Trophoblast cell (in vitro differentiated cells and primary cell): Measurements from ENCODE around the gene RBM15B.
"Not testable (repeated sequence)": the region's sequence is repeated elsewhere in the genome, so short reads cannot be mapped to it uniquely, and the experiment has no call there.

Experiments
- DNase-seq, 2 donors: peaks; one replicate each; pipeline ENCODE4 v3.0.0-alpha.2; 2016
- H2AFZ ChIP-seq: 2 replicates; pipeline ENCODE4 v1.6.1; 2013; ENCODE audit warnings: low read length, moderate library complexity, mild to moderate bottlenecking; ENCODE audit not compliant: insufficient read depth, poor library complexity
- H2AK5ac ChIP-seq: 2 replicates; pipeline ENCODE4 v1.6.1; 2013; ENCODE audit warnings: mild to moderate bottlenecking, low read length
- H2BK120ac ChIP-seq: 2 replicates; pipeline ENCODE4 v1.6.1; 2013; ENCODE audit warnings: low read length, mild to moderate bottlenecking, moderate library complexity; ENCODE audit not compliant: insufficient read depth, poor library complexity
- H2BK12ac ChIP-seq: 2 replicates; pipeline ENCODE4 v1.6.1; 2013; ENCODE audit warnings: mild to moderate bottlenecking, low read length, moderate library complexity
- H2BK5ac ChIP-seq: 2 replicates; pipeline ENCODE4 v1.6.1; 2013; ENCODE audit warnings: low read length, low read depth, moderate library complexity, mild to moderate bottlenecking; ENCODE audit not compliant: poor library complexity
- H3K14ac ChIP-seq: 2 replicates; pipeline ENCODE4 v1.6.1; 2013; ENCODE audit warnings: mild to moderate bottlenecking, low read length
- H3K18ac ChIP-seq: 2 replicates; pipeline ENCODE4 v1.6.1; 2013; ENCODE audit warnings: mild to moderate bottlenecking, low read length
- H3K23ac ChIP-seq: 2 replicates; pipeline ENCODE4 v1.6.1; 2013; ENCODE audit warnings: low read length
- H3K27ac ChIP-seq: 2 replicates; pipeline ENCODE4 v1.5.1; 2013; ENCODE audit warnings: low read depth, mild to moderate bottlenecking, inconsistent platforms, low read length, moderate library complexity
- H3K27me3 ChIP-seq: 2 replicates; pipeline ENCODE4 v1.6.1; 2013; ENCODE audit warnings: inconsistent platforms, mild to moderate bottlenecking, low read length, moderate library complexity; ENCODE audit not compliant: insufficient read depth
- H3K36me3 ChIP-seq, 2 experiments: 1 replicate in 1 of 2; 2 replicates in 1 of 2; pipeline ENCODE4 v1.6.1; 2013; ENCODE audit warnings: low read length in 2 of 2, mild to moderate bottlenecking in 2 of 2, moderate library complexity in 1 of 2; ENCODE audit not compliant: insufficient read depth in 2 of 2, control insufficient read depth in 1 of 2
- H3K4ac ChIP-seq: 2 replicates; pipeline ENCODE4 v1.6.1; 2013; ENCODE audit warnings: low read depth, mild to moderate bottlenecking, low read length, moderate library complexity
- H3K4me1 ChIP-seq, 2 experiments: 1 replicate in 1 of 2; 2 replicates in 1 of 2; pipeline ENCODE4 v1.6.1; 2013; ENCODE audit warnings: low read length in 2 of 2, mild to moderate bottlenecking in 2 of 2, moderate library complexity in 1 of 2; ENCODE audit not compliant: insufficient read depth in 2 of 2, control insufficient read depth in 1 of 2
- H3K4me2 ChIP-seq: 2 replicates; pipeline ENCODE4 v1.6.1; 2013; ENCODE audit warnings: inconsistent platforms, mild to moderate bottlenecking, low read length, moderate library complexity
- H3K4me3 ChIP-seq: 2 replicates; pipeline ENCODE4 v1.5.1; 2013; ENCODE audit warnings: mild to moderate bottlenecking, low read depth, low read length, inconsistent platforms
- H3K79me1 ChIP-seq: one replicate; pipeline ENCODE4 v1.6.1; 2013; ENCODE audit warnings: low read length
- H3K79me2 ChIP-seq: 2 replicates; pipeline ENCODE4 v1.6.1; 2013; ENCODE audit warnings: low read length, mild to moderate bottlenecking; ENCODE audit not compliant: control insufficient read depth, insufficient read depth, poor library complexity
- H3K9ac ChIP-seq: 2 replicates; pipeline ENCODE4 v1.6.1; 2013; ENCODE audit warnings: mild to moderate bottlenecking, low read length
- H3K9me3 ChIP-seq: 2 replicates; pipeline ENCODE4 v1.6.1; 2013; ENCODE audit warnings: low read depth, mild to moderate bottlenecking, control low read depth, inconsistent platforms, low read length; ENCODE audit not compliant: insufficient read depth
- H4K12ac ChIP-seq: 2 replicates; pipeline ENCODE4 v1.6.1; 2013; ENCODE audit warnings: low read depth, mild to moderate bottlenecking, low read length, moderate library complexity
- H4K8ac ChIP-seq: 2 replicates; pipeline ENCODE4 v1.6.1; 2013; ENCODE audit warnings: low read depth, mild to moderate bottlenecking, low read length, moderate library complexity
- H4K91ac ChIP-seq: one replicate; pipeline ENCODE4 v1.6.1; 2013; ENCODE audit warnings: low read depth, mild to moderate bottlenecking, low read length, moderate library complexity
- WGBS: extraction: QIAGEN DNeasy Blood & Tissue Kit; methylation state at CpG from one replicate; pipeline ENCODE4 v1.1.7; 2013; ENCODE audit warnings: missing lambda C conversion rate; ENCODE audit not compliant: insufficient read length, insufficient coverage; ENCODE audit errors: extremely low coverage; 5-methylcytosine and 5-hydroxymethylcytosine counted together

RBM15B gene

DNA sequence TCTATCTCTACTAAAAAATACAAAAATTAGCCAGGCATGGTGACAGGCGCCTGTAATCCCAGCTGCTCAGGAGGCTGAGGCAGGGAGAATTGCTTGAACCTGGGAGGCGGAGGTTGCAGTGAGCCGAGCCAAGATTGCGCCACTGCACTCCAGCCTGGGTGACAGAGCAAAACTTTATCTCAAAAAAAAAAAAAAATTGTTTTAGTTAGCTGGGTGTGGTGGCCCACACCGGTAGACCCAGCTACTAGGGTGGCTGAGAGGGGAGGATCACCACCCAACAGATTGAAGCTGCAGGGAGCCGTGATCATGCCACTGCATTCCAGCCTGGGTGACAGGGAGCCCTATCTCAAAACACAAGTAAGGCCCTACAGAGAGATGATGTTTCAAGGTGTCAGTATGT, 3.8 kb upstream of the RBM15B start:
- not testable (repeated sequence) for H2AK5ac ChIP-seq, H3K14ac ChIP-seq, H4K8ac ChIP-seq, H2AFZ ChIP-seq, H3K4me3 ChIP-seq, H4K12ac ChIP-seq, H3K23ac ChIP-seq, H3K9me3 ChIP-seq, H4K91ac ChIP-seq, H3K9ac ChIP-seq, H2BK12ac ChIP-seq, H3K18ac ChIP-seq, H3K4ac ChIP-seq, H2BK5ac ChIP-seq, H3K27ac ChIP-seq, H3K27me3 ChIP-seq, DNase-seq, H2BK120ac ChIP-seq
- H3K4me1 ChIP-seq, result peaks cover 22 to 40% of the 10 kb centered on the region in 2 experiments
- H3K79me2 ChIP-seq, result peaks cover 30% of the 10 kb centered on the region
- peaks cover 22% of the 10 kb centered on the region for H3K79me1 ChIP-seq
- peaks cover 21 to 30% of the 10 kb centered on the region in 2 experiments for H3K36me3 ChIP-seq
- WGBS, result no CpG with 5 or more reads among the region's 6 CpGs
- peak overlapping the region; percentile 14 for H3K4me2 ChIP-seq

DNA sequence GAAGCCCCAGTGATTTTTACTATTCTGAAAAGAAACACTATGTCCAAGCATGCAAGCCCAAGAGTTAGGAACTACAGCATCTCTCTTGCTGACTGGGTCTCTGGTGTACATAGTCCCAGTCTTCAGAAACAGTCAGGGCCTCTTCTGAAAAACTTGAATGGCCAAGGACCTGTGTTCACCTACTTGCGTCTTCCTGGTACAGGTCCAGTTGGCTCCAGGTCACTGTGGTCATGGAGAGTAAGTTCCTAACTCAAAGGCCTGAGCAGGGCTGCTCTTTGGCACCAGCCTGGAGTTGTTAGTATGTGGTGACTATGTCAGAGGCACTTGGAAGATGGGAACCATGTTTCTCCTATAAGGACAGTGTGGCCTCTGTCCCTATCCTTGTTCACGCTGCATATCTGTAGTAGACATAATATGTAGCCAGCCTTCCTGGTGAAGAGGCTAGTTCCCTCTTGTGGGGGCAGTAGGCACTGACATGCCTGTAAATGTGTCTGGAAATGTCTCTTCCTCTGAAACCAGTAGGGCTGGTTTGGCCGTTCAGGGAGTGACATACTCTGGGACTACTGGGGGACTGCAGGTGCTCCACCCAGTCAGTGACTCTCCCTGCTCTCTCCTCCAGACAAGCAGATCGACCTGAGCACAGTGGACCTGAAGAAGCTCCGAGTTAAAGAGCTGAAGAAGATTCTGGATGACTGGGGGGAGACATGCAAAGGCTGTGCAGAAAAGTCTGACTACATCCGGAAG, 2.6 kb upstream of the RBM15B start:
- Histone ChIP-seq H3K36me3 (peaks cover 33 to 42% of the 10 kb centered on the region in 2 experiments), H3K9me3 (peaks cover 15% of the 10 kb centered on the region)
- no CpG with 5 or more reads among the region's 6 CpGs for WGBS

DNA sequence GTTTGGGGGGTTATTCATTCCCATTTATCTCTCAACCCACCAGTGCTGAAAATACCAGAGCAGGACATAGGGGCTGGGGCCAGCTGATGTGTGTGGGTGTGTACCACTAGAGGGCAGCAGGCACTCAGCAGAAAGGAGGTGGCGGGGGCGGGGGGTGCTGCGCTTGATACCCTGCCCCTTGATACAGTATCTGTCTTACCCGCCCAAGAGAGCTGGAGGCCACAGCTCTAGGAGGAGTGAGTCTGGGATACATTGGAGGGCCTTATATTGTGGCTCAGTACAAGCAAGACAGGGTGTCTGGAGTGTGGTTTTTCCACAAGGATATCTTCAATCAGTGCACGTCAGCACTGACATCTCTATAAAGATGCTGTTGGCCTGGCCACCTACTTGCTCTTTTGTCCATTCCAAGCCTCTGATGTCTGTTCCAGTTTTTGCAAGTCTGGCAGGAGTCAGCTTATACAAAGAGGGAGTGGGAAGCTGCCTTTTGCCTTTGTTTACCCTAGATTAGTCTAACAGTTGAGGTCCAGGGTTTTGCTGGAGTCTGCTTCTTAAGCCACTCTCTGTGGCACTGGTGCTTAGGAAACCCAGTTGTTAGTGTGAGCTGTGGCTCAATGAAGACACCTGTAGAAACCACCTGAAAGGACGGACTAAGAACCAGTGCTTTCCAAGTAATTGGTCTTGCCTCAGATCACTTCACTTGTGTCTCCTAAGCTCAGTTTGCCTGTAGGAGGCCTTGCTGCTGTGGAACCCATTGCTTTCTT, 1.5 kb upstream of the RBM15B start:
- no peak overlapping the region for H2AK5ac ChIP-seq

More for the DNA sequence above, 2.6 kb upstream of the RBM15B start:
- Histone ChIP-seq H3K4me2 (peak overlapping the region; percentile 44), H3K23ac (no peak overlapping the region), H4K8ac (no peak overlapping the region), H2BK5ac (no peak overlapping the region), H3K79me1 (peaks cover 22% of the 10 kb centered on the region), H3K18ac (no peak overlapping the region), H2BK120ac (no peak overlapping the region), H3K27me3 (no peaks in the 10 kb centered on the region), H4K91ac (no peak overlapping the region), H3K4me3 (no peak overlapping the region), H4K12ac (no peak overlapping the region), H2AFZ (no peak overlapping the region), H3K14ac (no peak overlapping the region), H2BK12ac (no peak overlapping the region), H3K4me1 (peaks cover 29 to 46% of the 10 kb centered on the region in 2 experiments), H3K27ac (peak overlapping the region; percentile 47), H3K4ac (no peak overlapping the region), H3K9ac (no peak overlapping the region), H3K79me2 (peaks cover 41% of the 10 kb centered on the region), H2AK5ac (no peak overlapping the region)
- peak; percentile 82 to 85 for DNase-seq

DNA sequence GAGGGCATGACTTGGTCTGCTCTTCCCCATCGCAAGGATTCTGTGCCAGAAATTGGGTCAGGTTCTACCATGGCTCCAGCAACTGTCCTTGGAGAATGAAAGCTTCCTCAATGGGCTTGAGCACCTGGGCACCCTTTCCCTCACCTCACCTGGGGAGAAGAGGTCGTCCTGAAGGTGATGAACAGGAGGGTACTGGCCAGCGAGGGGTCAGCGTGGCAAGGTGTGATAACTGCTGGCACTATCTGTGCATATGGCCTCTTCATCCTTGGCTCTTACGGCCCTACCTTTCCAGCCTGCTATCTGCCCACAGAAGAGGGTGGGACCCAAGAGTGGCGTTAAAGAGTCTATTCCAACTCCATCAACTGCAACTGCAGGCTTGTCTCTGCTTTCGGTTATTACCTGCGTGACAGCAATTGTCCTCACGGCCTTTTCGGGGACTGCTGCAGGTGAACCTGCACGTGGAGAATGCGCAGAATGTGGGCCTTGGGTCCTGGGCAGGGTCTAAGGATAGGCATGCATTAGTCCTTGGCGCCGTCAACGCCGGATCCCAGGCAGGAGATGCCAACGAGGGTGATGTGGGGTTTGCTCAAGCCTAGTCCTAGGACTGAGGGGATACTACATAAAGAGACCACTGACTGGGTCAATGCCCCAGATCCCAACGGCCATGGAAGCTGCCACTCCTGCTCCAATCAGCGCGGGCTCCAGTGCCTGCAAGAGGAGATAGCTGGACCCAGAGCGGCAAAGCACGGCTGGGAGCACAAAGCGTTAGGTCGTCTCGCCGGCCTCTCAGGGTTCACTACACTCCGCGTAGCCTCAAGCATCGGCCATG, 625 bp upstream of the RBM15B start:
- Histone ChIP-seq H3K79me1 (peaks cover 13% of the 10 kb centered on the region), H2AFZ (no peak overlapping the region), H3K36me3 (peaks cover 49 to 60% of the 10 kb centered on the region in 2 experiments), H3K9ac (peak overlapping the region; percentile 45), H3K9me3 (peaks cover 17% of the 10 kb centered on the region), H3K4me2 (peak overlapping the region; percentile 68), H3K23ac (no peak overlapping the region), H3K4ac (no peak overlapping the region), H3K4me1 (peaks cover 32 to 46% of the 10 kb centered on the region in 2 experiments), H3K79me2 (peaks cover 35% of the 10 kb centered on the region), H4K12ac (peak overlapping the region; percentile 13), H3K27ac (peak overlapping the region; percentile 29), H3K18ac (no peak overlapping the region), H3K27me3 (no peaks in the 10 kb centered on the region), H2BK5ac (no peak overlapping the region), H4K91ac (no peak overlapping the region), H2BK120ac (no peak overlapping the region), H3K4me3 (peak overlapping the region; percentile 33), H4K8ac (peak overlapping the region; percentile 23), H3K14ac (peak overlapping the region; percentile 9), H2BK12ac (no peak overlapping the region), H2AK5ac (no peak overlapping the region)
- no peak for DNase-seq
- WGBS, result no CpG with 5 or more reads among the region's 29 CpGs

More for the DNA sequence above, 1.5 kb upstream of the RBM15B start:
- H2AFZ ChIP-seq, result no peak overlapping the region
- no peak overlapping the region for H3K27ac ChIP-seq
- H3K79me2 ChIP-seq, result peaks cover 39% of the 10 kb centered on the region
- no peak overlapping the region for H4K91ac ChIP-seq
- H4K8ac ChIP-seq, result no peak overlapping the region
- H3K4me3 ChIP-seq, result no peak overlapping the region
- no peak overlapping the region for H2BK12ac ChIP-seq
- no CpG with 5 or more reads among the region's 6 CpGs for WGBS
- peaks cover 17% of the 10 kb centered on the region for H3K9me3 ChIP-seq
- peaks cover 41 to 51% of the 10 kb centered on the region in 2 experiments for H3K36me3 ChIP-seq
- H4K12ac ChIP-seq, result peak overlapping the region; percentile 14
- peaks cover 17% of the 10 kb centered on the region for H3K79me1 ChIP-seq
- peak; percentile 37 to 58 for DNase-seq
- no peak overlapping the region for H3K18ac ChIP-seq
- no peaks in the 10 kb centered on the region for H3K27me3 ChIP-seq
- no peak overlapping the region for H3K9ac ChIP-seq
- no peak overlapping the region for H2BK5ac ChIP-seq
- H3K4me2 ChIP-seq, result no peak overlapping the region
- H2BK120ac ChIP-seq, result no peak overlapping the region
- no peak overlapping the region for H3K4ac ChIP-seq
- H3K14ac ChIP-seq, result no peak overlapping the region
- peaks cover 32 to 46% of the 10 kb centered on the region in 2 experiments for H3K4me1 ChIP-seq
- H3K23ac ChIP-seq, result no peak overlapping the region
